SK-N-SH (cell line): Measurements from ENCODE around the gene HCST. TPM values are rescaled to one million over a fixed set of nuclear protein-coding genes. Genes with fewer than 3 reads are reported as not detected.

Source experiments
- CTCF ChIA-PET: fragments of 300-600, 350-600 bp; formaldehyde crosslinking; extraction: SDS; loops from one replicate; lab custom pipeline; 2021; lab: Yijun Ruan, JAX
- POLR2A ChIA-PET: fragments of 350-600 bp; sonication (Branson Sonifier 250); formaldehyde crosslinking; extraction: SDS; loops from one replicate; lab custom pipeline; 2020; ENCODE audit warnings: antibody characterized with exemption, inconsistent platforms; lab: Yijun Ruan, JAX
- DNase-seq: peaks from one replicate; pipeline ENCODE4 v3.0.0; 2012
- H2AFZ ChIP-seq: fragments of 200-600 bp; sonication (generic); 2 replicates; pipeline ENCODE4 v1.8.1; 2016; ENCODE audit warnings: antibody characterized with exemption, mild to moderate bottlenecking, low read depth
- H3F3A ChIP-seq: fragments of 200-600 bp; sonication (generic); replicated peaks from 2 replicates; pipeline ENCODE3; 2016; ENCODE audit warnings: antibody characterized with exemption, mild to moderate bottlenecking; ENCODE audit not compliant: insufficient read depth
- H3K27ac ChIP-seq, 2 experiments: fragments of 200-500 bp in 1 of 2; fragments of 200-600 bp in 1 of 2; sonication (Bioruptor generic) in 1 of 2; sonication (generic), shearing (Covaris generic) in 1 of 2; 2 replicates each; pipeline versions ENCODE4 v1.5.1 to v1.6.1; 2014 to 2016; ENCODE audit warnings: low read depth in 2 of 2, inconsistent platforms in 1 of 2, low read length in 1 of 2, mild to moderate bottlenecking in 1 of 2, mixed read lengths in 1 of 2
- H3K27me3 ChIP-seq: fragments of 200-600 bp; sonication (generic), shearing (Covaris generic); 2 replicates; pipeline ENCODE4 v1.6.1; 2016; ENCODE audit warnings: mixed run types; ENCODE audit not compliant: insufficient read depth
- H3K36me3 ChIP-seq, 2 experiments: fragments of 200-500 bp in 1 of 2; fragments of 200-600 bp in 1 of 2; sonication (Bioruptor generic) in 1 of 2; sonication (generic) in 1 of 2; replicated peaks in 1 of 2; 2 replicates each; pipeline versions ENCODE3 to v1.5.1; 2014 to 2016; ENCODE audit warnings: low read length in 1 of 2, mild to moderate bottlenecking in 1 of 2; ENCODE audit not compliant: insufficient read depth in 2 of 2, control insufficient read depth in 1 of 2
- H3K4me1 ChIP-seq, 2 experiments: fragments of 200-500 bp in 1 of 2; fragments of 200-600 bp in 1 of 2; sonication (Bioruptor generic) in 1 of 2; sonication (generic), shearing (Covaris generic) in 1 of 2; 2 replicates each; pipeline versions ENCODE4 v1.5.1 to v1.6.1; 2014 to 2016; ENCODE audit warnings: low read depth in 1 of 2, low read length in 1 of 2, mixed run types in 1 of 2; ENCODE audit not compliant: insufficient read depth in 2 of 2, control insufficient read depth in 1 of 2
- H3K4me2 ChIP-seq: fragments of 200-600 bp; sonication (generic), shearing (Covaris generic); 2 replicates; pipeline ENCODE4 v1.6.1; 2017; ENCODE audit warnings: mixed run types
- H3K4me3 ChIP-seq, 2 experiments: fragments of 200-500 bp in 1 of 2; fragments of 200-600 bp in 1 of 2; sonication (Bioruptor generic) in 1 of 2; sonication (generic), shearing (Covaris generic) in 1 of 2; 2 replicates each; pipeline versions ENCODE4 v1.5.1 to v1.8.1; 2014 to 2016; ENCODE audit warnings: low read depth in 2 of 2, inconsistent platforms in 1 of 2, low read length in 1 of 2, mild to moderate bottlenecking in 1 of 2, mixed read lengths in 1 of 2, moderate library complexity in 1 of 2
- H3K79me2 ChIP-seq: fragments of 200-600 bp; sonication (generic); 2 replicates; pipeline ENCODE4 v1.8.1; 2017; ENCODE audit warnings: mild to moderate bottlenecking; ENCODE audit not compliant: insufficient read depth
- H3K9ac ChIP-seq: fragments of 200-600 bp; sonication (generic); 2 replicates; pipeline ENCODE4 v1.6.1; 2017; ENCODE audit warnings: mixed run types
- H3K9me2 ChIP-seq: fragments of 200-600 bp; sonication (generic); 2 replicates; pipeline ENCODE4 v1.6.1; 2017; ENCODE audit warnings: mixed run types
- H3K9me3 ChIP-seq: fragments of 200-600 bp; sonication (generic); 2 replicates; pipeline ENCODE4 v1.6.1; 2017; ENCODE audit warnings: mixed run types, mild to moderate bottlenecking, moderate library complexity
- H4K20me1 ChIP-seq: fragments of 200-600 bp; sonication (generic); 2 replicates; pipeline ENCODE4 v1.6.1; 2017; ENCODE audit warnings: mild to moderate bottlenecking, mixed run types; ENCODE audit not compliant: insufficient read depth
- CHD2 ChIP-seq: fragments of 150-350 bp; IDR thresholded peaks from 2 replicates; pipeline ENCODE4 v1.6.1; 2018; ENCODE audit warnings: low read length; ENCODE audit not compliant: partially characterized antibody
- EZH2phosphoT487 ChIP-seq: fragments of 200-600 bp; sonication (generic); IDR thresholded peaks from 2 replicates; pipeline ENCODE4 v1.6.1; 2017; ENCODE audit warnings: low read depth, mixed run types, mild to moderate bottlenecking, antibody characterized with exemption, moderate library complexity, borderline replicate concordance
- GATA2 ChIP-seq: sonication (generic); formaldehyde crosslinking; IDR thresholded peaks from 2 replicates; pipeline ENCODE4 v1.5.0; 2020; ENCODE audit warnings: mild to moderate bottlenecking, missing genetic modification reagents
- POLR2AphosphoS5 ChIP-seq: IDR thresholded peaks from 2 replicates; pipeline ENCODE4 v1.6.1; 2012; ENCODE audit warnings: low read depth, low read length
- RFX5 ChIP-seq: IDR thresholded peaks from 2 replicates; pipeline ENCODE4 v1.6.1; 2012; ENCODE audit warnings: mild to moderate bottlenecking, improper control_type of control experiment, low read length
- SIN3A ChIP-seq: IDR thresholded peaks from 2 replicates; pipeline ENCODE4 v1.6.1; 2012; ENCODE audit warnings: low read depth, mild to moderate bottlenecking, low read length, moderate library complexity, borderline replicate concordance
- SMC3 ChIP-seq: IDR thresholded peaks from 2 replicates; pipeline ENCODE4 v1.6.1; 2012; ENCODE audit warnings: low read depth, low read length, improper control_type of control experiment
- TAF1 ChIP-seq: IDR thresholded peaks from 2 replicates; pipeline ENCODE4 v1.6.1; 2012; ENCODE audit warnings: low read depth, mild to moderate bottlenecking, low read length, moderate library complexity, borderline replicate concordance
- TCF12 ChIP-seq: IDR thresholded peaks from 2 replicates; pipeline ENCODE4 v1.4.0; 2012
- YY1 ChIP-seq: IDR thresholded peaks from 2 replicates; pipeline ENCODE4 v1.4.0; 2012; ENCODE audit warnings: low read depth, mild to moderate bottlenecking
- WGBS: methylation state at CpG from one replicate; pipeline ENCODE4 v1.1.6; 2017; ENCODE audit warnings: low lambda C conversion rate; 5-methylcytosine and 5-hydroxymethylcytosine counted together
- polyA plus RNA-seq, 3 experiments: library from polyadenylated mRNA; depleted of rRNA; stranded (reverse); fragments of >200 nt; gene quantifications; 2 replicates each; pipeline ENCODE4 v1.2.3, GENCODE V29; 2012
- TF ChIP-seq, protein P1 (sequence below): fragments of 150-350 bp; IDR thresholded peaks from 2 replicates; pipeline ENCODE4 v1.6.1; 2016; ENCODE audit warnings: mild to moderate bottlenecking, low read depth, low read length
- TF ChIP-seq, protein P2 (sequence below): fragments of 200-600 bp; sonication (generic); IDR thresholded peaks from 2 replicates; pipeline ENCODE4 v1.6.1; 2017; ENCODE audit warnings: antibody characterized with exemption, mild to moderate bottlenecking, moderate library complexity
- TF ChIP-seq, protein P3 (sequence below): IDR thresholded peaks from 2 replicates; pipeline ENCODE4 v1.6.1; 2012; ENCODE audit warnings: mild to moderate bottlenecking, low read depth, low read length, moderate library complexity
- TF ChIP-seq, protein P4 (sequence below): IDR thresholded peaks from 2 replicates; pipeline ENCODE4 v1.4.0; 2012; ENCODE audit warnings: low read depth, borderline replicate concordance

HCST gene
- polyA plus RNA-seq, 1 of the 3 experiments (the other 2 are of a cell fraction) = 0.59 TPM

DNA sequence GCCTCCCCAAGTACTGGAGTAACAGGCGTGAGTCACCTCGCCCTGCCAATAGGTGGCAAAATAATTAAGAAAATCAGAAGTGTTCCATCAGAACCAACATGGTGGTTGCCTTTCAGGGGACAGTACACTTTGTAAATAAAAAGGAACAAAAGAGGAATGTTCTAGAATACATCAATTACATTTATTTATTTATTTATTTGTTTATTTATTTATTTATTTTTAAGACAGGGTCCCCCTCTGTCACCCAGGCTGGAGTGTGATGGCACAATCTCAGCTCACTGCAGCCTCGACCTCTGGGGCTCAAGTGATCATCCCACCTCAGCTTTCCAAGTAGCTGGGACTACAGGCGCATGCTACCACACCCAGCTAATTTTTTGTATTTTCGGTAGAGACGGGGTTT is 18.7 kb downstream of the HCST start:
- Histone ChIP-seq H3K9me3 (no peaks in the 10 kb centered on the region), H3K9ac (no peak overlapping the region), H3K27ac (no peak overlapping the region)
- WGBS = 52% methylated on average over 6 of the region's 6 CpGs
- DNase-seq = no peak
- TF ChIP-seq YY1 (no peak), SMC3 (no peak)
- TF ChIP-seq, protein P1, sequence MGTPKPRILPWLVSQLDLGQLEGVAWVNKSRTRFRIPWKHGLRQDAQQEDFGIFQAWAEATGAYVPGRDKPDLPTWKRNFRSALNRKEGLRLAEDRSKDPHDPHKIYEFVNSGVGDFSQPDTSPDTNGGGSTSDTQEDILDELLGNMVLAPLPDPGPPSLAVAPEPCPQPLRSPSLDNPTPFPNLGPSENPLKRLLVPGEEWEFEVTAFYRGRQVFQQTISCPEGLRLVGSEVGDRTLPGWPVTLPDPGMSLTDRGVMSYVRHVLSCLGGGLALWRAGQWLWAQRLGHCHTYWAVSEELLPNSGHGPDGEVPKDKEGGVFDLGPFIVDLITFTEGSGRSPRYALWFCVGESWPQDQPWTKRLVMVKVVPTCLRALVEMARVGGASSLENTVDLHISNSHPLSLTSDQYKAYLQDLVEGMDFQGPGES = no peak
- TF ChIP-seq, all 33 proteins: peak for 0
- Histone ChIP-seq H3K4me3 (no peak overlapping the region), H3K9me2 (no peaks in the 10 kb centered on the region), H3K36me3 (no peaks in the 10 kb centered on the region), H3F3A (no peaks in the 10 kb centered on the region), H2AFZ (no peak overlapping the region), H3K27me3 (peaks cover 10% of the 10 kb centered on the region; the same call in 1 of the 2 replicates), H3K4me2 (no peak overlapping the region), H3K79me2 (no peaks in the 10 kb centered on the region), H3K4me1 (no peaks in the 10 kb centered on the region), H4K20me1 (no peaks in the 10 kb centered on the region)
- ChIA-PET CTCF (interaction anchor here (1.1 kb wide), 1 partner anchor 12 kb away, joined by 3 read pairs; no protein-coding TSS in a partner anchor), POLR2A (no interaction called here)

DNA sequence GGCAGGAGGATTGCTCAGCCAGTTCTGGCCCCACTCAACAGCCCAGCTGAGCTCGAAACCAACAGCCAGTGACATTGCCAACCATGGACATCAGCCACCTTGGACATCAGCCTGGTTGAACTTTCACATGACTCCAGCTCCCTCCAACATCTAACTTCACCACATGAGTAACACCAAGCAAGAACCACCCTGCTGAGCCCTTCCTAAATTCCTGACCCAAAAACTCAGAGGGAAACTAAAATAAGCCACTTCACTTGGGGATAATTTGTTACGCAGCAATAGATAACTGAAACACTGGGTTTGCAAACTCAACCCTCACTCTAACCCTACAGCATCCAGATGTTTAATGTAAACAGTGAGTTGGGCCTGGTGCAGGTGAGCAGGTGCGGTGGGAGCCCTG is 23.2 kb downstream of the HCST start:
- Histone ChIP-seq H3K36me3 (no peaks in the 10 kb centered on the region), H3K27me3 (no peaks in the 10 kb centered on the region; the same call in 1 of the 2 replicates), H3K9ac (no peak overlapping the region), H3K9me3 (no peaks in the 10 kb centered on the region), H3K4me3 (no peak overlapping the region), H3K4me2 (no peak overlapping the region), H2AFZ (no peak overlapping the region), H4K20me1 (no peaks in the 10 kb centered on the region), H3K9me2 (no peaks in the 10 kb centered on the region), H3K27ac (no peak overlapping the region), H3K79me2 (no peaks in the 10 kb centered on the region), H3K4me1 (no peaks in the 10 kb centered on the region), H3F3A (no peaks in the 10 kb centered on the region)
- WGBS = 63% methylated on average over 3 of the region's 3 CpGs
- no peak for DNase-seq
- TF ChIP-seq, protein P2, sequence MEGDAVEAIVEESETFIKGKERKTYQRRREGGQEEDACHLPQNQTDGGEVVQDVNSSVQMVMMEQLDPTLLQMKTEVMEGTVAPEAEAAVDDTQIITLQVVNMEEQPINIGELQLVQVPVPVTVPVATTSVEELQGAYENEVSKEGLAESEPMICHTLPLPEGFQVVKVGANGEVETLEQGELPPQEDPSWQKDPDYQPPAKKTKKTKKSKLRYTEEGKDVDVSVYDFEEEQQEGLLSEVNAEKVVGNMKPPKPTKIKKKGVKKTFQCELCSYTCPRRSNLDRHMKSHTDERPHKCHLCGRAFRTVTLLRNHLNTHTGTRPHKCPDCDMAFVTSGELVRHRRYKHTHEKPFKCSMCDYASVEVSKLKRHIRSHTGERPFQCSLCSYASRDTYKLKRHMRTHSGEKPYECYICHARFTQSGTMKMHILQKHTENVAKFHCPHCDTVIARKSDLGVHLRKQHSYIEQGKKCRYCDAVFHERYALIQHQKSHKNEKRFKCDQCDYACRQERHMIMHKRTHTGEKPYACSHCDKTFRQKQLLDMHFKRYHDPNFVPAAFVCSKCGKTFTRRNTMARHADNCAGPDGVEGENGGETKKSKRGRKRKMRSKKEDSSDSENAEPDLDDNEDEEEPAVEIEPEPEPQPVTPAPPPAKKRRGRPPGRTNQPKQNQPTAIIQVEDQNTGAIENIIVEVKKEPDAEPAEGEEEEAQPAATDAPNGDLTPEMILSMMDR = no peak
- TF ChIP-seq EZH2phosphoT487 (no peak), TCF12 (no peak), POLR2AphosphoS5 (no peak), CHD2 (no peak), YY1 (no peak), TAF1 (no peak), SIN3A (no peak), RFX5 (no peak), GATA2 (no peak)
- TF ChIP-seq, protein P3, sequence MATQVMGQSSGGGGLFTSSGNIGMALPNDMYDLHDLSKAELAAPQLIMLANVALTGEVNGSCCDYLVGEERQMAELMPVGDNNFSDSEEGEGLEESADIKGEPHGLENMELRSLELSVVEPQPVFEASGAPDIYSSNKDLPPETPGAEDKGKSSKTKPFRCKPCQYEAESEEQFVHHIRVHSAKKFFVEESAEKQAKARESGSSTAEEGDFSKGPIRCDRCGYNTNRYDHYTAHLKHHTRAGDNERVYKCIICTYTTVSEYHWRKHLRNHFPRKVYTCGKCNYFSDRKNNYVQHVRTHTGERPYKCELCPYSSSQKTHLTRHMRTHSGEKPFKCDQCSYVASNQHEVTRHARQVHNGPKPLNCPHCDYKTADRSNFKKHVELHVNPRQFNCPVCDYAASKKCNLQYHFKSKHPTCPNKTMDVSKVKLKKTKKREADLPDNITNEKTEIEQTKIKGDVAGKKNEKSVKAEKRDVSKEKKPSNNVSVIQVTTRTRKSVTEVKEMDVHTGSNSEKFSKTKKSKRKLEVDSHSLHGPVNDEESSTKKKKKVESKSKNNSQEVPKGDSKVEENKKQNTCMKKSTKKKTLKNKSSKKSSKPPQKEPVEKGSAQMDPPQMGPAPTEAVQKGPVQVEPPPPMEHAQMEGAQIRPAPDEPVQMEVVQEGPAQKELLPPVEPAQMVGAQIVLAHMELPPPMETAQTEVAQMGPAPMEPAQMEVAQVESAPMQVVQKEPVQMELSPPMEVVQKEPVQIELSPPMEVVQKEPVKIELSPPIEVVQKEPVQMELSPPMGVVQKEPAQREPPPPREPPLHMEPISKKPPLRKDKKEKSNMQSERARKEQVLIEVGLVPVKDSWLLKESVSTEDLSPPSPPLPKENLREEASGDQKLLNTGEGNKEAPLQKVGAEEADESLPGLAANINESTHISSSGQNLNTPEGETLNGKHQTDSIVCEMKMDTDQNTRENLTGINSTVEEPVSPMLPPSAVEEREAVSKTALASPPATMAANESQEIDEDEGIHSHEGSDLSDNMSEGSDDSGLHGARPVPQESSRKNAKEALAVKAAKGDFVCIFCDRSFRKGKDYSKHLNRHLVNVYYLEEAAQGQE = no peak
- TF ChIP-seq, protein P4, sequence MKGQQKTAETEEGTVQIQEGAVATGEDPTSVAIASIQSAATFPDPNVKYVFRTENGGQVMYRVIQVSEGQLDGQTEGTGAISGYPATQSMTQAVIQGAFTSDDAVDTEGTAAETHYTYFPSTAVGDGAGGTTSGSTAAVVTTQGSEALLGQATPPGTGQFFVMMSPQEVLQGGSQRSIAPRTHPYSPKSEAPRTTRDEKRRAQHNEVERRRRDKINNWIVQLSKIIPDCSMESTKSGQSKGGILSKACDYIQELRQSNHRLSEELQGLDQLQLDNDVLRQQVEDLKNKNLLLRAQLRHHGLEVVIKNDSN = no peak
- CTCF ChIA-PET = interaction anchor here (0.9 kb wide), 1 partner anchor 106 kb away, joined by 3 read pairs; no protein-coding TSS in a partner anchor
- POLR2A ChIA-PET = no interaction called here
